Activated naive CD4-positive, alpha-beta T cell treated with anti-CD3 and anti-CD28 coated beads for 36 hours (primary cell): ENCODE data around the gene EYA3. TPM values are rescaled to one million over a fixed set of nuclear protein-coding genes. Genes with fewer than 3 reads are reported as not detected.

Source experiments
- CTCF ChIA-PET: fragments of 350-600 bp; sonication (Branson Sonifier 250); formaldehyde crosslinking; loops from one replicate; lab custom pipeline; 2021; ENCODE audit warnings: antibody characterized with exemption; lab: Charles Lee
- DNase-seq: peaks from one replicate; pipeline ENCODE4 v3.0.0-alpha.2; 2020
- H3K27ac Mint-ChIP-seq: one replicate; pipeline ENCODE4 v1.8.0; 2021; ENCODE audit warnings: mild to moderate bottlenecking, mixed read lengths
- H3K27me3 Mint-ChIP-seq: one replicate; pipeline ENCODE4 v1.8.0; 2021; ENCODE audit warnings: low read depth, mixed read lengths
- H3K36me3 Mint-ChIP-seq: one replicate; pipeline ENCODE4 v1.8.0; 2021; ENCODE audit warnings: low read depth, mixed read lengths
- H3K4me1 Mint-ChIP-seq: one replicate; pipeline ENCODE4 v1.8.0; 2021; ENCODE audit warnings: low read depth, mixed read lengths
- H3K4me3 Mint-ChIP-seq: one replicate; pipeline ENCODE4 v1.8.0; 2021; ENCODE audit warnings: mild to moderate bottlenecking, moderate library complexity, mixed read lengths
- H3K9me3 Mint-ChIP-seq: one replicate; pipeline ENCODE4 v1.8.0; 2021; ENCODE audit warnings: mixed read lengths
- intact Hi-C: fragments of 100-400 bp; cut with micrococcal nuclease; formaldehyde crosslinking; loops from one replicate; pipeline ENCODE4 v1.15.1; 2023
- total RNA-seq, 2 experiments: library from RNA; stranded (reverse); gene quantifications; one replicate each; pipeline ENCODE4 v1.2.3, GENCODE V29; 2021

EYA3 gene, protein sequence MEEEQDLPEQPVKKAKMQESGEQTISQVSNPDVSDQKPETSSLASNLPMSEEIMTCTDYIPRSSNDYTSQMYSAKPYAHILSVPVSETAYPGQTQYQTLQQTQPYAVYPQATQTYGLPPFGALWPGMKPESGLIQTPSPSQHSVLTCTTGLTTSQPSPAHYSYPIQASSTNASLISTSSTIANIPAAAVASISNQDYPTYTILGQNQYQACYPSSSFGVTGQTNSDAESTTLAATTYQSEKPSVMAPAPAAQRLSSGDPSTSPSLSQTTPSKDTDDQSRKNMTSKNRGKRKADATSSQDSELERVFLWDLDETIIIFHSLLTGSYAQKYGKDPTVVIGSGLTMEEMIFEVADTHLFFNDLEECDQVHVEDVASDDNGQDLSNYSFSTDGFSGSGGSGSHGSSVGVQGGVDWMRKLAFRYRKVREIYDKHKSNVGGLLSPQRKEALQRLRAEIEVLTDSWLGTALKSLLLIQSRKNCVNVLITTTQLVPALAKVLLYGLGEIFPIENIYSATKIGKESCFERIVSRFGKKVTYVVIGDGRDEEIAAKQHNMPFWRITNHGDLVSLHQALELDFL
- 10 to 100 TPM; 25.4 to 25.9 TPM for total RNA-seq

DNA sequence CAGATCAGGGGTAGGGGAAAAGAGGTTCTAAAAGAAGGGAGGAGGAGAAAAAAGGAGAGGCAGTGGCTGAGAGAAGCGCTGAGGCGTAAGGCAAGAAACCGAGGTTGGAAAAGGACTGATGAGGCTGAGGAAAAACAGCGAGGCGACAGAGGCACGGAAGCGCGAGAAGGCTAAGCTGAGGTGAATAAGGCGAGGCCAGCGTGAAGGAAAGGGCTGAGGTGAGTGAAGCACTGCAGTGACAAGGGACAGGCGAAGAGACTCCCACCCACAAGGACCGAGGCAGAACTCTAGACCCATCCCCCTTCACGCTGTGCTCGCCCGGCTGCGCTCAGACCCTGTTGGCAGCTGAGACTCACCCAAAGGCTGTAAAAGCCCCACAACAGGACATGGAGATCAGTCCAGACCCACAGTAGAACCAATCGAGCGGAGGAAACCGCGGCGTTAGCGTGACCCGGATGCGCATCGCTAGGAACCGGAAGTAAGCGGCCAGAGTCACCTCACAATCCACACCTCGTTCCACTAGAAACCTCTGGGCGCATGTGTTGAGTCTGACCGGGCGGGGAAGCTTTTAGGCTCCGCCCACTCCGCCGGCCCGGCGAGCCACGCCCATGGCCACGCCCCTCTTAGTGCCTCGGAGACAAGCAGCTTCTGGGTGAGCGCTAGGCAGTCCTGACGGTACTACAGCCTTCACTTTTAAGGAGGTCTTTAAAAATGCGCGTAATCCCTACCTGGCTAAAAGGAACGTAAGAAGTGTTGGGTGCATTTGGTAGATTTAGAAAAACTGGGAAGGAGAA lies at the start of gene EYA3:
TSS of gene EYA3 (minus strand) at position 443 of the 794 bp plus-strand sequence. CDS start 30,584 bp downstream, outside the sequence.
- H3K4me1 Mint-ChIP-seq: peaks cover 25% of the 10 kb centered on the region
- H3K9me3 Mint-ChIP-seq: no peaks in the 10 kb centered on the region
- H3K36me3 Mint-ChIP-seq: no peaks in the 10 kb centered on the region
- peak within 1 kb of the TSS; percentile 91 for H3K4me3 Mint-ChIP-seq
- DNase-seq: peak; percentile 99
- H3K27me3 Mint-ChIP-seq: peaks cover 3% of the 10 kb centered on the region
- CTCF ChIA-PET: interaction anchor here (0.7 to 9.5 kb wide), 8 partner anchors 10 to 172 kb away, joined by 3 to 132 read pairs (median 4); no protein-coding TSS in a partner anchor
- intact Hi-C loops: loop anchor here (1.0 to 2.0 kb wide), 6 partner anchors 26 to 465 kb away; partner anchors contain the start of gene TRNAU1AP
- H3K27ac Mint-ChIP-seq: peak within 1 kb of the TSS; percentile 87

DNA sequence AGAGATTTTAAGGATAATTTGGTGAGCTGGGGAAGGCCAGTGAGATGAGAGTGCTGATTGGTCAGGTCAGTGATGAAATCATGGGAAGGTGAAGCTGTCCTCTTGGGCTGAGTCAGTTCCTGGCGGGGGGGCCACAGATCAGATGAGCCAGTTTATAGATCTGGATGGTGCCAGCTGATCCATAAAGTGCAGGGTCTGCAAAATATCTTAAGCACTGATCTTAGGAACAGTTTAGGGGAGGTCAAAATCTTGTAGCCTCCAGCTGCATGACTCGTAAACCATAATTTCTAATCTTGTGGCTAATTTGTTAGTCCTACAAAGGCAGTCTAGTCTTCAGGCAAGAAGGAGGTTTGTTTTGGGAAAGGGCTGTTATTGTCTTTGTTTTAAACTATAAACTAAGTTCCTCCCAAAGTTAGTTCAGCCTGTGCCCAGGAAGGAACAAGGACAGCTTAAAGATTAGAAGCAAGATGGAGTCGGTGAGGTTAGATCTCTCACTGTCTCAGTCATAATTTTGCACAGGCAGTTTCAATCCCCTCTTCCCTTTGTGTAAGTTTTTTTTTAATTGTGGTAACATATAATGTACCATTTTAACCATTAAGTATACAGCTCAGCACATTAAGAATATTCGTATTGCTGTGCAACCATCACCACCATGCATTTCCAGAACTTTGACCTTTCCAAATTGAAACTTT lies 48.7 kb upstream of the EYA3 start:
- no peaks in the 10 kb centered on the region for H3K4me1 Mint-ChIP-seq
- CTCF ChIA-PET: interaction anchor here (0.6 to 0.7 kb wide), 2 partner anchors 47 to 276 kb away, joined by 3 to 5 read pairs; no protein-coding TSS in a partner anchor
- intact Hi-C loops: no loop called here
- no peak overlapping the region for H3K4me3 Mint-ChIP-seq
- no peak overlapping the region for H3K27ac Mint-ChIP-seq
- H3K27me3 Mint-ChIP-seq: peaks cover 8% of the 10 kb centered on the region
- no peaks in the 10 kb centered on the region for H3K36me3 Mint-ChIP-seq
- no peaks in the 10 kb centered on the region for H3K9me3 Mint-ChIP-seq
- no peak for DNase-seq

DNA sequence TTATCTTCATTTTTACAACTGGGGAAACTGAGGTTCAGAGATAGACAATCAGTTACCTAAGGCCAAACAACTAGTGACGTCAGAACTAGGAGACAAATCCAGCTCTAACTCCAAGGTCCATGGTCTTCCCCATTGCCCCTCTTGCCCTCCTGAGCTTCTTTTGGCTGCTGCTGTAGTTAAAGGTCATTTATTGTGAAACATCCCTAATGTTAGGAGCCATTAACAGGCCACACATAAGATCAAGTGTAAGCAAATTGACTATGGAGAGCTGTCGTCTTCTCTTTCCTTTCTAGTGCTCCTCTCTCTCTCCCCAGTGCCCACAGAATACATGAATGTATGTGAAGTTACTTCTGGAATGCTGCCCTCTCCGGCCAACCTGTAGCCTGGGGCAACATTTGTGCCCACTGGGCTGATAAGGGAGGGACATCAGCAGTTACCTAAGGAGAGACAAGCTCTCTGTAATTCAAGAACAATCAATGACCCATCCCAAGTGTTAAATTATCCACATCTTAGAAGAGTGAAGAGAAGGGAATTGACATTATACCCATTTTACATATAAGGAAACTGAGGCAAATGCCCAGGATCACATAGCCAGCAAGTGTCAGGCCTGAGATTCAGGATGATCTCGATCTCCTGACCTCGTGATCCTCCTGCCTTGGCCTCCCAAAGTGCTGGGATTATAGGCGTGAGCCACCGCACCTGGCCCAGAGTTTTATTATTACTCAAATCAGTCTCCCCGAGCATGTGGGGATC lies 47.9 kb upstream of the EYA3 start:
- H3K9me3 Mint-ChIP-seq: no peaks in the 10 kb centered on the region
- intact Hi-C loops: no loop called here
- H3K36me3 Mint-ChIP-seq: no peaks in the 10 kb centered on the region
- no peak overlapping the region for H3K27ac Mint-ChIP-seq
- no peaks in the 10 kb centered on the region for H3K4me1 Mint-ChIP-seq
- H3K4me3 Mint-ChIP-seq: no peak overlapping the region
- peaks cover 4% of the 10 kb centered on the region for H3K27me3 Mint-ChIP-seq
- CTCF ChIA-PET: interaction anchor here (0.5 to 0.7 kb wide), 3 partner anchors 33 to 277 kb away, joined by 3 to 5 read pairs (median 3); no protein-coding TSS in a partner anchor
- no peak for DNase-seq

DNA sequence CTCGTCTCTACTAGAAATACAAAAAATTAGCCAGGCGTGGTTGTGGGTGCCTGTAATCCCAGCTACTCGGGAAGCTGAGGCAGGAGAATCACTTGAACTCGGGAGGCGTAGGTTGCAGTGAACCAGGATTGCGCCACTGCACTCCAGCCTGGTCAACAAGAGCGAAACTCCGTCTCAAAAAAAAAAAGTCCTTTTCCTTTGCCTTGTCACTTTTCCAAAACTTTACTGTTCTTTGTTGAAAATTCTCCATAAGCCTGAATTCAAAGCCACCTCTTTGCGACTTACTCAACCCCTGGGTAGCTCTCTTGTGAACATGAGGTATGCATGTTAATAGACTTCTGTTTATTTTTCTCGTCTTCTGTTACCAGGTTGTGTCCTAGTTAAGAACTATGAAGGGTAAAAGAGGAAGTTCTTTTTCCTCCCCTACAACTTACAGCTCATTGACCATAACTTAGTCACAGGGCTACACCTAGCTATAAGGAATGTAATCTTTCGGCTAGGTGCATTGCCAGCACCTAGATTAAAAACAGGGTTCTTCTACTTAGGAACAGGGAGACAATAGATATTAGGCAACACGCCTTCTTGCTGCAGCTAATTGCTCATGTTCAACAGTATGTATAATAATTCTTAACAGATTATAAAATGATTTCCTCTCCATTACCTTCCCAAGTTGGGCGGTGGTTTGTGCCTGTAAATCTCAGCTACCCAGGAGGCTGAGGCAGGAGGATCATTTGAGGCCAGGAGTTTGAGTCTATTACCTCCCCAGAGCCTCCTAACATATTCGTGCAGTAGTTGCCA lies 47.2 kb upstream of the EYA3 start:
- CTCF ChIA-PET: interaction anchor here (0.5 to 0.7 kb wide), 2 partner anchors 34 to 442 kb away, joined by 3 to 8 read pairs; no protein-coding TSS in a partner anchor
- Mint-ChIP-seq H3K27me3 (peaks cover 4% of the 10 kb centered on the region), H3K4me1 (no peaks in the 10 kb centered on the region), H3K9me3 (no peaks in the 10 kb centered on the region), H3K27ac (no peak overlapping the region), H3K36me3 (no peaks in the 10 kb centered on the region), H3K4me3 (no peak overlapping the region)
- intact Hi-C loops: no loop called here
- no peak for DNase-seq

DNA sequence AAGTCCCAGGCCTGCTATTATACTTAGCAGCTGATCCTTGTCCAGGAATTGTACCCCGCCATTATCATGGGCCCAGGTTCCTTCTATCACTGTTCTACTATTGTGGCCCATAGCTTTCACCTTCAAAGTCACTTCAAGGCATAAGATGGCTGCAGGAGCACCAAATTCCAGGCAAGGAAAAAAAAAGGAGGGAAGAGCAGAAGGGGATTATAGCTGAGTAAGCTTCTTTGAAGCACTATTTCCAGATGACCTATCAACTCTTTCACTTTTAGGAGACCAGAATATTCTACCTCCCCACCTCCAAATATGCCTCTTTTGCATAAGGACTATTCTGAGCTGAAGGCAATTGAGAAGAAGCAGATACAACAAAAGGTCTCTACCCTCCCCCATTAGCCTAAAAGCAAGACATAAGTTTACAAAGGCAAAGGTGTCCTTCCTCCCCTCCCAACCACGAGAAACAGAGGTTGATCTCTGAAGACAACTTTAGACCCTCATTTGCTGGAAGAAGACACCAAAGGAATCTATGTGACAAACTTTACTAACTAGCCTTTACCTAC lies 46.3 kb upstream of the EYA3 start:
- intact Hi-C loops: no loop called here
- CTCF ChIA-PET: interaction anchor here (1.0 kb wide), 1 partner anchor 25 kb away, joined by 3 read pairs; no protein-coding TSS in a partner anchor
- Mint-ChIP-seq H3K36me3 (no peaks in the 10 kb centered on the region), H3K4me3 (no peak overlapping the region), H3K27ac (no peak overlapping the region), H3K9me3 (no peaks in the 10 kb centered on the region), H3K27me3 (peaks cover 4% of the 10 kb centered on the region), H3K4me1 (no peaks in the 10 kb centered on the region)
- DNase-seq: no peak

DNA sequence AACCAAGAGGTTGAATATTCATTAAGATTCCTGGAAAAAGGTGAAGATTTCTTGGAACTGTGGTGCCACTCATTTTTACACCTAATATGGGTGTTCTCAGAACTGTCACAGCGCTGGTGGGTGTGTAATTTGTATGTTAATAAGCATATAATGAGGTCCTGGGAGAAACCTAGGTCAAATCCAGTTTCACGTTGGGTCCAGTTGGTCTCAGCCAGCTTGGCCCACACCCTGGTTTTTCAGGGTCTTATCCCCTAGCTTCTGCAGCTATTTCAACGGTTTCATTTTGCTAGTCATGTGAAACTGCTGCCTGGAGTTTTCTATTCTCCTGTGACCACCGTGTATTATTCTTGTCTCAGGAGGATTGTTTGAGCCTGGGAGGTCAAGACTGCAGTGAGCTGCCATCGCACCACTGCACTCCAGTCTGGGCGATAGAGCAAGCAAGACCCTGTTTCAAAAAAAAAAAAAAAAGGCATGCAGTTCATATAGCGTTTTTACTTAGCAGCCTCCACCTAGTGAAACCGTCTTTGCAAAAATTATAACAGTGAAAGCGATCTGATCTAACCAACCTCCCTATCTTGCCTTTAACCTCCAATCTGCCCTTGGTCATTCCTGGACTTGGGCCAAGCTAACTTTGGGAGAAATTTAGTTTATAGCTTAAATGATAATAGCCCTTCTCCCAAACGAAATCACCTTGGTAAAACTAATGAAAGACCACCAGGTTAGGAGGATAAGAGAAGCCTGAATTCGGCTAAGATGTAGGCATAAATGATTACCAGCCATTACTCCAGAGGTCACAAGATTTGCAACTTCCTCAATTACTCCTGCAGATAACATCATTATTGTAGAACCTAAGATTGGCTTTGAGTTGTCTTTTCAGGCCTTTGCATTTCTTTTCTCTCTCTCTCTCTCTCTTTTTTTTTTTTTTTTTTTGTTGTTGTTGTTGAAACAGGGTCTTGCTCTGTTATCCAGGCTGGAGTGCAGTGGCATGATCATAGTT lies 44.1 kb upstream of the EYA3 start:
- no peak for DNase-seq
- H3K36me3 Mint-ChIP-seq: no peaks in the 10 kb centered on the region
- intact Hi-C loops: no loop called here
- H3K4me3 Mint-ChIP-seq: no peak overlapping the region
- no peak overlapping the region for H3K27ac Mint-ChIP-seq
- peaks cover 9% of the 10 kb centered on the region for H3K27me3 Mint-ChIP-seq
- CTCF ChIA-PET: interaction anchor here (0.6 to 0.7 kb wide), 2 partner anchors 22 to 34 kb away, joined by 3 read pairs; no protein-coding TSS in a partner anchor
- H3K9me3 Mint-ChIP-seq: no peaks in the 10 kb centered on the region
- H3K4me1 Mint-ChIP-seq: no peaks in the 10 kb centered on the region

DNA sequence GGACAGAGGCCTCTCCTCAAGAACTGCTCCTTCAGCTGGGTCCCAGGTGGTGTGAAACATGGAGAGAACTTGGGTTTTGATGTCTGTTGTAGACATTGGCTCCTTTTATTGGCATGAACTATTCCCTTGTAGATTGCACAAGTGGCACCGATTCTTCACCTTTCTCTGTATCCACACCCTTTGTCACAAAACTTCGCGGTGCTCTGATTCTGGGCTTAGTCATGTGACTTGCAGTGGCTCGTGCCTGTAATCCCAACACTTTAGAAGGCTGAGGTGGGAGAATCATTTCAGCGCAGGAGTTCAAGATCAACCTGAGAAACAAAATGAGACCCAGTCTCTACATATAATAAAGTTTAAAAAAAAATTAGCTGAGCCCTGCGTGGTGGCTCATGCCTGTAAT lies 42.5 kb upstream of the EYA3 start:
- DNase-seq: no peak
- Mint-ChIP-seq H3K4me3 (no peak overlapping the region), H3K9me3 (no peaks in the 10 kb centered on the region), H3K4me1 (no peaks in the 10 kb centered on the region), H3K36me3 (no peaks in the 10 kb centered on the region), H3K27ac (no peak overlapping the region), H3K27me3 (peaks cover 18% of the 10 kb centered on the region)
- intact Hi-C loops: no loop called here
- CTCF ChIA-PET: interaction anchor here (0.7 kb wide), 1 partner anchor 19 kb away, joined by 3 read pairs; no protein-coding TSS in a partner anchor

DNA sequence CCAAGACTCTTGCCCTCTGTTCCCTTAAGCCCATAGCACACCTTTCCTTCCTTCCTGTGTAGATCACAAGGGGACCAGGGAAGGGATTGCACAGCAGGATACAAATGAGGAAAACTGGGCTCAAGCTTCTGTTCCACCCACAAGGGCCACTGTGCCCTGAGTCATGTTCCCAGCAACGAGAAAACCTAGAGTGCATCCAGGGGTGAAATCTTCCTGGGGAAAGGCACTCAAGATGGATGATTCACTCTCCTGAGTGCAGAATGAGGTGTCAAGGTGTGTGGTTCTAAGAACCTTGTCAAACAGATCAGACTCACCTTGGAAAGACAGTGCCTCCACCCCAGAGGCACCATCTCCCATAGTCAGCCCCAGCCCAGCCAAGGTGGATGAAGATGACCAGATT lies 40.7 kb upstream of the EYA3 start:
- H3K4me3 Mint-ChIP-seq: no peak overlapping the region
- no peaks in the 10 kb centered on the region for H3K4me1 Mint-ChIP-seq
- H3K36me3 Mint-ChIP-seq: no peaks in the 10 kb centered on the region
- H3K9me3 Mint-ChIP-seq: no peaks in the 10 kb centered on the region
- CTCF ChIA-PET: no interaction called here
- H3K27ac Mint-ChIP-seq: no peak overlapping the region
- DNase-seq: no peak
- H3K27me3 Mint-ChIP-seq: peaks cover 18% of the 10 kb centered on the region
- intact Hi-C loops: no loop called here

DNA sequence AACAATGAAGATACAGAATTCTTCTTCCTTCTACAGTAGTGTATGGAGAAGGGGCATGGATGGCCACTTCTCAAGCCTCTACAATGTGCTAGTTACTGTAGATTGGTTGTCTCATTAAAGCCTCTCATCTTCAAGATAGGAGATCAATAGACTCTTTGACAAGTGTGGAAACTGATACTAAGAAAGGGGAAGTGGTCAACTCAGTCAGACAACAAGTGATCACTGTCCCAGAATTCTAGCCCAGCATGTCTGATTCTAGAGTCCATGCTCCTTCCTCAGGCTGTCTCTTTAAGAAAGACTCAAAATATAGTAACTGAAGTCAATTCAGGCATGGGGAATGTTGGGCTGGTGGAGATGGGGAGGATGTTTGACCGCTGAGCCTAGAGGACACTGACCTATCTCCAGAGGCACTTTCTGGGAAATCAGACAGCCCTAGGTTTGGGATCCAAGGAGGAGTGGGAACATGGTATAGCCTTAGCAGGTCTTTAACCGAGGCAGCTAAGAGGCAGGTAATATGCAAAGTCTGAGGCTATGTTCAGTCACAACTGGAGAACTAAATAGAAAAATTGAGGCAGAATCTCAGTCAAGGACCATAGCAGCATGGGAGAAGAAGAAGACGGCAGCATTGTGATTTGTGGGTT lies 39.3 kb upstream of the EYA3 start:
- H3K4me1 Mint-ChIP-seq: no peaks in the 10 kb centered on the region
- DNase-seq: no peak
- peaks cover 18% of the 10 kb centered on the region for H3K27me3 Mint-ChIP-seq
- intact Hi-C loops: no loop called here
- no peak overlapping the region for H3K27ac Mint-ChIP-seq
- no peaks in the 10 kb centered on the region for H3K9me3 Mint-ChIP-seq
- CTCF ChIA-PET: no interaction called here
- H3K36me3 Mint-ChIP-seq: no peaks in the 10 kb centered on the region
- no peak overlapping the region for H3K4me3 Mint-ChIP-seq
